Transverse colon (tissue), 4 donors: ENCODE data around the gene TTC32.

Experiments
- CTCF ChIP-seq, 5 experiments: fragments of 200-600 bp in 3 of 5; fragments of 450-650 bp in 2 of 5; sonication (generic) in 3 of 5; IDR thresholded peaks; 1 replicate in 2 of 5; 2 replicates in 3 of 5; pipeline ENCODE4 v1.5.1; 2016 to 2017; ENCODE audit warnings: antibody characterized with exemption in 5 of 5, inconsistent platforms in 3 of 5, mild to moderate bottlenecking in 2 of 5, moderate library complexity in 1 of 5
- EP300 ChIP-seq: sonication (generic); formaldehyde crosslinking; IDR thresholded peaks from one replicate; pipeline ENCODE4 v1.6.1; 2017; ENCODE audit warnings: antibody characterized with exemption, low read depth
- POLR2A ChIP-seq: fragments of 450-650 bp; IDR thresholded peaks from one replicate; pipeline ENCODE4 v1.6.1; 2016; ENCODE audit warnings: antibody characterized with exemption, mild to moderate bottlenecking, moderate library complexity
- POLR2AphosphoS5 ChIP-seq, 3 donors: sonication (generic); formaldehyde crosslinking; IDR thresholded peaks; one replicate each; pipeline ENCODE4 v1.6.1; 2016; ENCODE audit warnings: antibody characterized with exemption in 3 of 3

DNA sequence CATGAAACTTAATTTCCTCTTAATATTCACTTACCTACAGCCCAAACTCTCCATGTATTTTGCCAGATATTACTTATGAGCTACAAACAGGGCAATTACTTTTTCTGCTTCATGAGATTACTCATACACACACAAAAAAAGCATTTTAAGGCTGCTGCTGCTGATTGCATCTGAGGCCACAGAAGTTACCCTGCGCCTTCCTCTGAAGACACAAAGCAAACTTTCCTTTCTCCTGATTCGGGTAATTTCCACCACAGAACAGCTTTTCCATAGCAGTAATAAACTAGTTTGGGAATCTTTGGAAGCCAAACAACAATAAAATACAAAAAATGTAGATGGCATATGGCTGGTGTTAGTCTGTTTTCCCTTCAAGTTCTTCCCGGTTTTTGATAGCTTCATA, 6.2 kb downstream of the TTC32 start:
- TF ChIP-seq CTCF (IDR thresholded peaks at IDR 0.05) (no peak), POLR2A (no peak), POLR2AphosphoS5 (IDR thresholded peaks at IDR 0.05) (no peak), EP300 (no peak)
